Measurements from ENCODE around the gene ARHGEF40.

ARHGEF40 gene

GRCh38 chr14:21133901-21134300 lies 63.8 kb downstream of the ARHGEF40 start:
- no peak for DNase-seq
- ATAC-seq, result no peak

DNA sequence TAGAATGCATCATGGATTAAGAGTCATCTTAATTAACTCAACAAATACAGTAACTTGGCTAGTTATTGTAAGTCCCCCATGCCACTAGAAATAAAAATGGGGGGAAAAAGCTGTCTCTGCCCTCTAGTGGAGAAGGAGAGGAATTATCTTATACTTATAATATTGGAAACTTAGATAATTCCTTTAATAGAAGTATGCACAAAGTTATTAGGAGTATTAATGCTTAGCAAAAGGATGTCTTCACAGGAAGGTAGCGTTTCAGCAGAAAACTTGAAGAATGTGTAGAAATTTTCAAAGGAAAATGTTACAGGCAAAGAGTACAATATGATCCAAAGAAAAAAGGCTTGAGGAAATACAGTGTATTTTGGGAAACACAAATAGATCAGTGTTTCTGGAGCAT lies 65.9 kb downstream of the ARHGEF40 start:
- DNase-seq (no peak), ATAC-seq (no peak)

Measured in stimulated activated naive CD8-positive, alpha-beta T cell treated with anti-CD3 and anti-CD28 coated beads, Interleukin-15, Interleukin-2, amounts not matched to agents 100 U/mL and 50 U/mL, for 24 hours (primary cell).